Measurements from ENCODE around the gene CNOT6L.

DNA sequence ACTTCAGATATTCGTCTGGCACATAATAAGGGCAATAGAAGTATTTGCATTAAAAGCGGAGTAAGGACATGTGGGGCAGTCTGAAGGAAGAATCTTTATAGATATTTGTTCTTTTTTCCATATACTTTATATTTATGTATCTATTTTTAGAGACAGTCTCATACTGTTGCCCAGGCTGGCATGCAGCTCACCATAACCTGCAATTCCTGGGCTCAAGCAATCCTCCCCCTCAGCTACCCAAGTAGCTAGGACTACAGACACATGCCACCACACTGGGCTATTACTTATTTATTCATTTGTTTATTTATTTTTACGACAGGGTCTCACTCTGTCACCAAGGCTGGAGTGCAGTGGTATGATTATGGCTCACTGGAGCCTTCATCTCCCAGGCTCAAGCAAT, 26.8 kb upstream of the CNOT6L start:
- TF ChIP-seq, protein P1, sequence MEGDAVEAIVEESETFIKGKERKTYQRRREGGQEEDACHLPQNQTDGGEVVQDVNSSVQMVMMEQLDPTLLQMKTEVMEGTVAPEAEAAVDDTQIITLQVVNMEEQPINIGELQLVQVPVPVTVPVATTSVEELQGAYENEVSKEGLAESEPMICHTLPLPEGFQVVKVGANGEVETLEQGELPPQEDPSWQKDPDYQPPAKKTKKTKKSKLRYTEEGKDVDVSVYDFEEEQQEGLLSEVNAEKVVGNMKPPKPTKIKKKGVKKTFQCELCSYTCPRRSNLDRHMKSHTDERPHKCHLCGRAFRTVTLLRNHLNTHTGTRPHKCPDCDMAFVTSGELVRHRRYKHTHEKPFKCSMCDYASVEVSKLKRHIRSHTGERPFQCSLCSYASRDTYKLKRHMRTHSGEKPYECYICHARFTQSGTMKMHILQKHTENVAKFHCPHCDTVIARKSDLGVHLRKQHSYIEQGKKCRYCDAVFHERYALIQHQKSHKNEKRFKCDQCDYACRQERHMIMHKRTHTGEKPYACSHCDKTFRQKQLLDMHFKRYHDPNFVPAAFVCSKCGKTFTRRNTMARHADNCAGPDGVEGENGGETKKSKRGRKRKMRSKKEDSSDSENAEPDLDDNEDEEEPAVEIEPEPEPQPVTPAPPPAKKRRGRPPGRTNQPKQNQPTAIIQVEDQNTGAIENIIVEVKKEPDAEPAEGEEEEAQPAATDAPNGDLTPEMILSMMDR (IDR thresholded peaks at IDR 0.05; ENCODE audit: poor library complexity, severe bottlenecking): no peak
- no peak for TF ChIP-seq EP300 (conservative IDR thresholded peaks at IDR 0.05; ENCODE audit: poor library complexity, severe bottlenecking)
- no peak for TF ChIP-seq EZH2 (IDR thresholded peaks at IDR 0.05; ENCODE audit: borderline replicate concordance, insufficient read depth, low read length, poor library complexity, severe bottlenecking)
- TF ChIP-seq SMC3 (conservative IDR thresholded peaks at IDR 0.05; ENCODE audit: poor library complexity): no peak
- TF ChIP-seq POLR2AphosphoS5 (IDR thresholded peaks at IDR 0.05): no peak
- no peak for TF ChIP-seq TAF1 (IDR thresholded peaks at IDR 0.05; ENCODE audit: low read depth)
- TF ChIP-seq, protein P2, sequence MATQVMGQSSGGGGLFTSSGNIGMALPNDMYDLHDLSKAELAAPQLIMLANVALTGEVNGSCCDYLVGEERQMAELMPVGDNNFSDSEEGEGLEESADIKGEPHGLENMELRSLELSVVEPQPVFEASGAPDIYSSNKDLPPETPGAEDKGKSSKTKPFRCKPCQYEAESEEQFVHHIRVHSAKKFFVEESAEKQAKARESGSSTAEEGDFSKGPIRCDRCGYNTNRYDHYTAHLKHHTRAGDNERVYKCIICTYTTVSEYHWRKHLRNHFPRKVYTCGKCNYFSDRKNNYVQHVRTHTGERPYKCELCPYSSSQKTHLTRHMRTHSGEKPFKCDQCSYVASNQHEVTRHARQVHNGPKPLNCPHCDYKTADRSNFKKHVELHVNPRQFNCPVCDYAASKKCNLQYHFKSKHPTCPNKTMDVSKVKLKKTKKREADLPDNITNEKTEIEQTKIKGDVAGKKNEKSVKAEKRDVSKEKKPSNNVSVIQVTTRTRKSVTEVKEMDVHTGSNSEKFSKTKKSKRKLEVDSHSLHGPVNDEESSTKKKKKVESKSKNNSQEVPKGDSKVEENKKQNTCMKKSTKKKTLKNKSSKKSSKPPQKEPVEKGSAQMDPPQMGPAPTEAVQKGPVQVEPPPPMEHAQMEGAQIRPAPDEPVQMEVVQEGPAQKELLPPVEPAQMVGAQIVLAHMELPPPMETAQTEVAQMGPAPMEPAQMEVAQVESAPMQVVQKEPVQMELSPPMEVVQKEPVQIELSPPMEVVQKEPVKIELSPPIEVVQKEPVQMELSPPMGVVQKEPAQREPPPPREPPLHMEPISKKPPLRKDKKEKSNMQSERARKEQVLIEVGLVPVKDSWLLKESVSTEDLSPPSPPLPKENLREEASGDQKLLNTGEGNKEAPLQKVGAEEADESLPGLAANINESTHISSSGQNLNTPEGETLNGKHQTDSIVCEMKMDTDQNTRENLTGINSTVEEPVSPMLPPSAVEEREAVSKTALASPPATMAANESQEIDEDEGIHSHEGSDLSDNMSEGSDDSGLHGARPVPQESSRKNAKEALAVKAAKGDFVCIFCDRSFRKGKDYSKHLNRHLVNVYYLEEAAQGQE (IDR thresholded peaks at IDR 0.05; ENCODE audit: borderline replicate concordance): no peak
- TF ChIP-seq RAD21 (conservative IDR thresholded peaks at IDR 0.05): no peak
- TF ChIP-seq MXI1 (conservative IDR thresholded peaks at IDR 0.05; ENCODE audit: poor library complexity, severe bottlenecking): no peak

All from neural cell (in vitro differentiated cells).